HG03135 (cell line): ENCODE measurements around the gene P2RY14.

Source experiments
- ATAC-seq: cut with Tn5 transposase; IDR thresholded peaks from one replicate; pipeline ENCODE4 v1.9.1; 2021; ENCODE audit warnings: mild to moderate bottlenecking, moderate library complexity; ENCODE audit not compliant: unreplicated experiment

Gene P2RY14

GRCh38 chr3:151218136-151218535 lies 60.2 kb downstream of the P2RY14 start:
- ATAC-seq, result no peak

DNA sequence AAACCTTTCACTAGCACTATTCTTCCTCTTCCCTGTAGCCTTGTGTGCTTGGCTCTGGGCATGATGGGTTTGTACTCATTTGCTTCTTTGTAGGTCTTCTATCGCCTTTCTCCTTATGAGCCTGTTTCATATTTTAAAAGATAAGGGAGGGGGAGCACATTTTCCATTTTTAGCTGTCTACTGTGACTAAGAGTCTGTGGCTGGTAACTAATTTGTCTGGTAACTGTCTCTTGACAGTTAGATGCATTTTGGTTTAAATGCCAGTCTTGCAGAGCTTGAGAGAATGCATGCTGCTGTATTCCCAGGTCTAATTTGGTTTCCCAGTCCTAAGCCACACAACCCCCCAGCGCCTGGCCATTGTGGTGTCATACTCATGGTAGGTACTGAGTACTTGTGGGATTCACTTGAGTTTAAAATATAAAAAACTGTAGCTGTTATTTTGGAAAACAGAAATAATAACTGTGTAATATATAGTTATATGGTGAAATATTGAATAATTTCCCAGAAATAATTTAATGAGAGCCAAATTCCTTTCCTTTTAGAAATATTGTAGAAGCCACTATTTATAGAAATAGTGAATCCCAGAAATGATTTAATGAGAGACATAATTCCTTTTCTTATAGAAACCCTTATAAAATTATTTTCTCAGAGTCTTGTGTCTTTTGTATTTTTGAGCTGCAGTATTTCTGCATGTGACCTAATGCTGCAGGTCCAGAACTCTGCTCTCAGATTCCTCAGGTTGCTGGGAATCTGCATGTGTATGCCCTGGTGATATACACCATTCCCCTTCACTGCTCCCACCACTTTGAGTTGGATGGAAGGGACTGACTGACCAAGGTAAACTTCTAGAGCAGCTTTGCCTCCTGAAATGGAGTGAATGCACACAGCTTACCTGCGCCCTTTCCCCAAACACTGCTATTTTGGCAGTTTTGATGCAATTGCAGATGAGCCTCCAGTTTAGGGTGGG lies 61.4 kb downstream of the P2RY14 start:
- ATAC-seq, result no peak

GRCh38 chr3:151214459-151214858 lies 63.9 kb downstream of the P2RY14 start:
- no peak for ATAC-seq

- no peak for ATAC-seq
These were observed 64.5 kb downstream of the P2RY14 start for GRCh38 chr3:151213881-151214280.

- ATAC-seq, result no peak
These were observed 65.2 kb downstream of the P2RY14 start for GRCh38 chr3:151213151-151213550.

DNA sequence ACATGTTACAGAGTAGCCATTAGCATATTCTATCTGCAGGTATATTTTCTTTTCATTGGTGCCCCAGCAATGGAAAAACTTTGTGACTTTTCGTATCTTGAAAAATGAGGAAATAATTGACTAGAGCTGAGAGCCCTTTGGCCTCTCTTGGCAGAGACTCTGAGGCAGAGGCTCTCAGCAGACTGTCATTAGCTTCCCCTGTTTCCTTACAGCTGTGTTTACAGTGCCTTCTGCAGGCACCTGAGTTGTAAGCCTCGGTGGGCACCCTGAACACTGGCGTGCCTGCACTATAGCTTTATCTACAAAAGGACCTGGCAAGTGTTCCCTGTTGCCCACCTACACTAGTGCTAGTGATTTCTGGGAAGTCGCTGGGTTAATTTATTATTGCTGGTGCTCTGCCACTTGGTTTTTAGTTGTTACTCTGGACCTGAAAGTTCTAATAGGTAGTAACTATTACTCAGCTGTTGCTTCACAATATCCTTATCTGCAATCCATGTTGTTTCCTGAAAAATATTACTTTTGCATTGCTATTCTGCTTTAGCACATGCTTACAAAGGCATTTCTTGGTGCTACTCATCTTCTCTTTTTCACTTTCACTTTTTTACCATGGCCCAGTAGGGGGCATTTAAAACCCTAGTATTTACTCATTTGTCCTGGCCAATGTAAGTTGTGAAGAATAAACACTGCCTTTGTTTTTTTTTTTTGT lies 67.5 kb downstream of the P2RY14 start:
- peak; percentile 70 for ATAC-seq

GRCh38 chr3:151209654-151210053 lies 68.7 kb downstream of the P2RY14 start:
- ATAC-seq, result no peak

DNA sequence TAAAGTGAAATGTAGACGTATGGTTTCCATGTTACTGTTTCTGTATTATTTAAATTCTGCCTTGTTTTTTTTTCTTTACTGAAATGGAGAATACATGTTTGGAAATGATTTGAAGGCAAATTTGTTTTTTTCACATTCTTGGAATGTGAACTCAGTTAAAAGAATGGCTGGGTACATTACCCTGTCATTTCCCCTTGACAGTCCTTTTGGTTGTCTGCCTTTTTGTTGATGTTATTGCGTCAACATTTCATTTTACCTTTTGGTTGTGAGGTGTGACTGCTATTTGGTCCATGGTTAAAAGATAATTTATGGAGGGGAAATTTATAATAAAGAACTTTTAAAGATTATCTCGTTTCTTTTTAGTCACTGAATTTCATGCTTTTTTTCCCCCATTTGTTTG lies 72.1 kb downstream of the P2RY14 start:
- ATAC-seq, result no peak

GRCh38 chr3:151205482-151205881 lies 72.9 kb downstream of the P2RY14 start:
- ATAC-seq, result no peak

DNA sequence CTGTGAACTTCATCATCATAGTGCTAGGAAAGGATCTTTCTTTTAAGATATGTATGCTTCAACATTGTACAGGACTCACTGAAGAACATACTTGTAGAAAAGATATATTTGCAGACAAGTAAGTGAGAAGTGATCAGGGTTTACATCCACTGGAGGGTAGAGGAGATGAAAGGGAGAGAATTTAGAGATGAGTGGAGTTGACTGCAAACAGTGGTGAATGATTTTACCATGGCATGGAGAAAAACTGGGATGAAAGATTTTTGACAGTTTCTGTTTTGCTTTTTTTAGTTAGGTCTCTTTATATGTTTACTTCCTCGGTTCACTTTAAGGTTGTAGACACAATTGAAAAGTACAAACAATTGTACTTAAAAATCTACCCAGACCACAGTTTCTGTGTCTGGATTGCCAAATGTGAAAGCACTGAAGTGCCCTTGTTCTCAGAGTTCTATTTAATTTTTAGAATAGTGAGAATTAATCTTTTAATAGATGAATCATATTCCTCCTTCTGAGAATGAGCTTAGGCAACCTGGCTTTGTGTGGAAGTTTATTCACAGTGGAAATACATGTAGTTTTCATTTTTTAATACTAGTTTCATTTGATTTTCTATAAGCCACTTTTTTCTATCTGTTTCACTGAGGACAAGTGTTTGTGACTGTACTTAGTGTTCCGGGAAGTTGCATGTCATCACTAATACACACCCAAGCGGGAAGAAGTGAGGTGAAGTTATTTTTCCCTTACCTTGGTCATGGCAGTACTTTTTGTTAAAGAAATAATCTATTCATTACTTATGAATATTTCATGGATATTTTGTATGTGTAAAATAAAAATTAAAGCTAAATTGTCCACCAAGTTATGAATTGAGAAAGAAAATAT lies 73.6 kb downstream of the P2RY14 start:
- ATAC-seq, result no peak

DNA sequence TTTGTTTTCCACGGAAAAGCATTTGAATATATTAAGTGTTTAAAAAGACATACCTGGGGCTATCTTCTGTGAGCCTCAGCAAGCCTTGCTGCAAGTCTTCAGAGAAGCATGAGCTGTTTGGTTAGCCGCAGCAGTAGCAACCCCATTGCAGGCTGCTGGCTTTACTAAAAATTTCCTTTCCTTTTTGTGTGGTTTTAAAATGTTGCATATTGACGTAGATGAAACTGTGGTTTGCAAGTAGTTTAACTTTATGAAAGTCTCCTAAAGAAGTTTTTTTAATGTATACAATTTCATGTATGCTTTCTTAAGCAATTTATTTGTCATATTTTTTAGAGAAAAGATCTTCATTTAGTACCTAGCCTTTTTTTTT lies 75.3 kb downstream of the P2RY14 start, which contains the start of gene GPR171:
GPR171 (minus strand) TSS at position 166 of the 370 bp plus-strand sequence. CDS start 3,830 bp downstream, outside the sequence.
- peak; percentile 75 for ATAC-seq

DNA sequence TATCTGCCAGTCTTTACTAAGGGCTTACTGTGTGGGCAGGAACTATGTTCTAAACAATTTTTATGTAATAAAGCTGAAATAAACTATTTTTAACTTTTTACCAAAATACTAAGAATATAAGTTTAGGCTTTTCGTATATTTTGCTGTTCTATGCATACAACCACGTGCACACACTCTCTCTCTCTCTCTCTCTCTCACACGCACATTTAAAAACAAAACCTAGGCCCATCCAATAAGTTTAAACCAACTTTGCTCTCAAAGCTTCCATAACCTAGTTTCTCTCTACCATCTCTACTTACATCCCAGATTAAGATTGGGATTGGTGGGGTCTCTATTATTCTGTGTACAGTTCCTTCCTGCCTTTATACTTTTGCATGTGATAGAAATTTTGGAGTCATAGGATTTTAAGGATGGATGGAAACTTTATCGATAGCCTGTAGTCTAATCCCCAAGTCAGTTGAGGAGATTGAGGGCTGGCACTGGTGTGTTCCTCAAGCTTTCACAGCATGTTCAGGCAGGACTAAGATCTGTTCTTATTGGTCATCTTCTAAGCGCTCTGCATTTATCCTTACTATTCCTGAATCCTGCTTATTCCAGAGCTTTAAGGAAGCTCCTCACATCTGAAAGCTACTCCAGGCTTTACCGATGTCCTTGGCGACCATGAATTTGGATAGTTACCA lies 77.2 kb downstream of the P2RY14 start:
- no peak for ATAC-seq

DNA sequence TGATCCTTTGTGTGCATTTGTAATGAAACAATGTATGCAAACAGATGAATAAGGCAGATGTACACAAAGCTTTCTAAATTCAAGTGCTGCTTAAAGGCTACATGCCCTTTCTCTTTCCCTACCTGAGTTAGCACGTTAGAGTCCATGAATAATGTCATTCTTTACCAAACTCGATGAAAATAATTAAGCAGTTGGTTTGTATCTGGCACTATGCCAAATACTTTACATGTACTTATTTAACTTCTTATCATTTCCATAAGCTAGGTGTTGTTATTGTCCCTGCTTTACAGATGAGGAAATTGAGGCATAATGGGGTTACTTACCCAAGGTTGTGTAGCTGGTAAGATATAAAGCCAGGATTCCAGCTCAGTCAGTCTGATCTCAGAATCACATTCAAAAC lies 77.8 kb downstream of the P2RY14 start:
- no peak for ATAC-seq

DNA sequence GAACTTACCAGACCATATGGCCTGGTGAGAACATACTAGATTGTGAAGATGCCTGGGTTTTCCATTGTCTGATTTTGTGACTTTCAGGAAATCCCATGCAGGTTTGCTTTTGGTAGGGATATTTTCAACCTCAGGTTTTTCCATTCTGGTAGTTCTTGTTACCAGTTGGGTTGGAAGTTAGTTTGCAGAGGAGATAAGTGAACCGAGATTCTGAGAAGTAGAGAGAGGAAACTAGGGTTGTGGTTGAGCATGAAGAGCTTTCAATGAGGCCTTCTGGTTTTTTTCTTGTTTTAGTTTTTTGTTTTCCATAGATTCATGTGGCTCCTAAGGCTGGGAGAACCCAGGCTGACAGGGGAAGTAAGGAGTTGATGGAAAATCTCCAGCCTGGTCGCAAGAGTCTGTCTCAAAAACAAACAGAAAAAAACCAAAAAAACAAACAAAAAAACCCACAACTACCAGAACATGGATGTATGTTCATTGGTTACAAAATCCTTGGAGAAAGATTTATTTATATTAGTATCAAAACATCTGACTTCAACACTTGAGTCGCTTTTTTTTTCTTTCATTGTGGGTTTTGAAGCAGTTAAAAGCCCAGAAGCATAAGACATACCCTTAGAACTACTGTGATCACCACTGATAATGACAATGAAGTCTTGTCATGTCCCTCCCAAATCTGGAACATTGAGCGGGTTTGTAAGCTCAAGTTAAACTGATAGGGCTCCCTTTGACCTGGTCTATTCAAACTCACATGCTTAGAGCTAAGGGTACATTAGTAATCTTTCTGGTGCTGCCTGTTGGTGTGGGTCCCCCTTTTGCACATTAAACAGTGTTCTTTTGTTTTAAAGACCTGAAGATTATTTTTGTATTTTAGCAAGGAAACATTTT lies 78.5 kb downstream of the P2RY14 start:
- ATAC-seq, result no peak

- no peak for ATAC-seq
These were observed 79.5 kb downstream of the P2RY14 start for GRCh38 chr3:151198849-151199248.

GRCh38 chr3:151197981-151198767 lies 80.2 kb downstream of the P2RY14 start:
- ATAC-seq, result no peak

DNA sequence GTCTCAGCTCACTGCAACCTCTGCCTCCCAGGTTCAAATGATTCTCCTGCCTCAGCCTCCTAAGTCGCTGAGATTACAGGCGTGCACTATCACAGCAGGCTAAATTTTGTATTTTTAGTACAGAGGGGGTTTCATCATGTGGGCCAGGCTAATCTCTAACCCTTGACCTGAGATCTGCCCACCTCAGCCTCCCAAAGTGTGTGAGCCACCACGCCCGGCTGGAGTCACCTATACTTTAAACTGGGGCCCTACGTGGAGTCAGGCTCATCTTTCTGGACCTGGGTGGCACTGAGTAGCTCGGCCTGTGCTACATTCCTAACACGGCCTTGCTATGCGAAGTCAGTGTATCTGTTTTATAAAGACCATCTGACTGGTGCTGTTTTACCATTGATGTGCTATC lies 81.1 kb downstream of the P2RY14 start:
- no peak for ATAC-seq

- ATAC-seq, result no peak
These were observed 81.9 kb downstream of the P2RY14 start for GRCh38 chr3:151196434-151196833.

DNA sequence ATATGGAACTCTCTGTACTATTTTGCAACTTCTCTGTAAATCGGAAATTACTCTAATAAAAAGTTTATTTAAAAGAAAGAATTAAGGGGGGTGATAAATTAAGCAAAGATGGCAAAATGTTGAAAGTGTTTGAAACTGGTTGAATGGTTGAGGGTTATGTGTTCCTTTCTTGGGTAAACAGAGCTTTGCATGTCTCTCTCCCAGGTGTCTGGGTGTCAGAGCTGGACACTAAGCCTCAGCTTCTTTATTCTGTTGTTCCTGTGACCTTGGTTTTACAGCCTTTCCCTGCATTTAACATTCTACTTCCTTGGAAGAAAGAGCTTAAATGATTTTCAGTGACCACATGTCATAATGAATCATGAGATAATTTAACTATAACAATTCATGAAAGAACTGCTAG lies 82.5 kb downstream of the P2RY14 start:
- ATAC-seq, result no peak
